SU-DHL-6 (cell line): ENCODE data around the gene THAP7.

Experiments used
- CTCF ChIP-seq: fragments of 200-600 bp; sonication (generic); IDR thresholded peaks from one replicate; pipeline ENCODE4 v1.5.1; 2017; ENCODE audit warnings: antibody characterized with exemption, mild to moderate bottlenecking, low read length, moderate library complexity; ENCODE audit not compliant: insufficient read depth, poor library complexity, severe bottlenecking
- EZH2phosphoT487 ChIP-seq: fragments of 200-600 bp; sonication (generic), shearing (Covaris generic); conservative IDR thresholded peaks from 2 replicates; pipeline ENCODE4 v1.6.1; 2018; ENCODE audit warnings: mild to moderate bottlenecking, antibody characterized with exemption, low read length, moderate library complexity, mixed read lengths

GRCh38 chr22:20991252-20992055, 10.5 kb downstream of the THAP7 start:
- TF ChIP-seq CTCF (no peak), EZH2phosphoT487 (no peak)
